Suprapubic skin (tissue), 4 donors: Measurements from ENCODE around the gene ZCCHC24.

Source experiments
- CTCF ChIP-seq, 2 donors: fragments of 200-600 bp in 1 of 2; fragments of 450-650 bp in 1 of 2; sonication (generic) in 1 of 2; IDR thresholded peaks; one replicate each; pipeline ENCODE4 v1.5.1; 2016 to 2019; ENCODE audit warnings: antibody characterized with exemption in 2 of 2, mild to moderate bottlenecking in 1 of 2, moderate library complexity in 1 of 2
- EP300 ChIP-seq: sonication (generic); formaldehyde crosslinking; IDR thresholded peaks from one replicate; pipeline ENCODE4 v1.6.1; 2017; ENCODE audit warnings: antibody characterized with exemption
- POLR2A ChIP-seq, 2 donors: fragments of 450-650 bp; IDR thresholded peaks; one replicate each; pipeline ENCODE4 v1.6.1; 2017; ENCODE audit warnings: antibody characterized with exemption in 2 of 2, mild to moderate bottlenecking in 2 of 2, moderate library complexity in 2 of 2
- POLR2AphosphoS5 ChIP-seq, 3 donors: sonication (generic); formaldehyde crosslinking; IDR thresholded peaks; one replicate each; pipeline ENCODE4 v1.6.1; 2017; ENCODE audit warnings: antibody characterized with exemption in 3 of 3

DNA sequence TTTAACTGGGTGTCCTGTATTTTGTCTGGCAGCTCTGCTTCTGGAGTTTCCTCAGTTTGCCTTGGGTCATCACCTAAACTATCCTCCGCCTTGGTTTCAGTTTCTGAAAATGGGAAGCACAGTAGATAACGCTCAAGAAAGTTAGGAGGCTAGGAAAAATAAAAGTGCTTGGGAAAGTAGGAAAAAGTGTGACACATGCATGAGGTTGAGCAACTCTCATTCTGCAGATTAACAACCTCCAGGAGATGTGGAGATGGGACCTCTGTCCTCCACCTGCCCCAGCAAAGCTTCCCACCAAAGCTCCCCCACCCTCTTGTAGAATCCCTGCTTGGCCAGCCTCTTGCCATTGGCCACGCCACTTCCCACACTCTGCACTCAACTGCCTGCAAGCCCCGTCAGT lies 13.1 kb upstream of the ZCCHC24 start:
- TF ChIP-seq POLR2AphosphoS5 (IDR thresholded peaks at IDR 0.05) = no peak
- no peak for TF ChIP-seq CTCF (IDR thresholded peaks at IDR 0.05)
- no peak for TF ChIP-seq POLR2A (IDR thresholded peaks at IDR 0.05)
- no peak for TF ChIP-seq EP300
